Keratinocyte (primary cell): ENCODE results near the gene TAOK3. TPM values are rescaled to one million over a fixed set of nuclear protein-coding genes. Genes with fewer than 3 reads are reported as not detected.

Experiments
- DNase-seq: peaks from one replicate; pipeline ENCODE4 v3.0.0-alpha.2; 2011; ENCODE audit warnings: low read depth, missing footprints, low spot score
- FAIRE-seq: peaks from 2 replicates; lab custom pipeline; 2011; peaks lifted over from hg19 to GRCh38; lab: Jason Lieb, UNC
- H2AFZ ChIP-seq: 2 replicates; pipeline ENCODE4 v1.6.0; 2012; ENCODE audit warnings: low read length, control low read depth, inconsistent platforms; ENCODE audit not compliant: control insufficient read depth
- H3K27ac ChIP-seq: 2 replicates; pipeline ENCODE4 v1.5.1; 2011; ENCODE audit warnings: low read length; ENCODE audit not compliant: control insufficient read depth, insufficient read depth
- H3K27me3 ChIP-seq: 3 replicates; pipeline ENCODE4 v1.6.0; 2011; ENCODE audit warnings: low read length; ENCODE audit not compliant: control insufficient read depth, insufficient read depth; ENCODE audit errors: extremely low read depth
- H3K36me3 ChIP-seq, 2 experiments: 2 replicates in 1 of 2; 3 replicates in 1 of 2; pipeline ENCODE4 v1.5.1; 2011; ENCODE audit warnings: low read length in 2 of 2, mild to moderate bottlenecking in 1 of 2; ENCODE audit not compliant: control insufficient read depth in 2 of 2, insufficient read depth in 2 of 2; ENCODE audit errors: extremely low read depth in 1 of 2
- H3K4me1 ChIP-seq: 3 replicates; pipeline ENCODE4 v1.5.1; 2011; ENCODE audit warnings: low read length; ENCODE audit not compliant: control insufficient read depth, insufficient read depth; ENCODE audit errors: extremely low read depth
- H3K4me2 ChIP-seq: 3 replicates; pipeline ENCODE4 v1.6.0; 2011; ENCODE audit warnings: low read depth, low read length; ENCODE audit not compliant: control insufficient read depth, insufficient read depth; ENCODE audit errors: extremely low read depth
- H3K4me3 ChIP-seq, 3 experiments: fragments of 200-600 bp in 1 of 3; sonication (generic) in 1 of 3; 2 replicates in 2 of 3; 3 replicates in 1 of 3; pipeline ENCODE4 v1.5.1; 2011 to 2016; ENCODE audit warnings: low read length in 3 of 3, mild to moderate bottlenecking in 3 of 3, control low read depth in 2 of 3, inconsistent platforms in 1 of 3, low read depth in 1 of 3, mixed read lengths in 1 of 3, mixed run types in 1 of 3, moderate library complexity in 1 of 3; ENCODE audit not compliant: control insufficient read depth in 2 of 3, insufficient read depth in 2 of 3; ENCODE audit errors: extremely low read depth in 1 of 3
- H3K79me2 ChIP-seq: 2 replicates; pipeline ENCODE4 v1.6.0; 2012; ENCODE audit warnings: low read length; ENCODE audit not compliant: control insufficient read depth, insufficient read depth
- H3K9ac ChIP-seq: 3 replicates; pipeline ENCODE4 v1.6.0; 2011; ENCODE audit warnings: low read length; ENCODE audit not compliant: control insufficient read depth, insufficient read depth; ENCODE audit errors: extremely low read depth
- H3K9me1 ChIP-seq: 3 replicates; pipeline ENCODE4 v1.6.0; 2011; ENCODE audit warnings: low read length; ENCODE audit not compliant: control insufficient read depth, insufficient read depth; ENCODE audit errors: extremely low read depth
- H3K9me3 ChIP-seq: 2 replicates; pipeline ENCODE4 v1.5.1; 2012; ENCODE audit warnings: low read depth, low read length; ENCODE audit not compliant: control insufficient read depth
- H4K20me1 ChIP-seq: 3 replicates; pipeline ENCODE4 v1.6.0; 2011; ENCODE audit warnings: low read length; ENCODE audit not compliant: control insufficient read depth, insufficient read depth; ENCODE audit errors: extremely low read depth
- EZH2 ChIP-seq: IDR thresholded peaks from one replicate; pipeline ENCODE4 v1.6.1; 2012; ENCODE audit warnings: inconsistent platforms, mild to moderate bottlenecking, low read length, moderate library complexity
- dilution Hi-C: fragments of 300-500 bp; cut with MboI; formaldehyde crosslinking; loops from one replicate; pipeline ENCODE4 v1.7.0; 2020; ENCODE audit warnings: low sequenced_read_pairs; ENCODE audit not compliant: extremely low pct_ligation_motif_present
- polyA plus RNA-seq, 5 experiments: library from polyadenylated mRNA; depleted of rRNA in 3 of 5; stranded (reverse) in 3 of 5; stranded (forward) in 1 of 5; unstranded in 1 of 5; fragments of >200 nt; gene quantifications; 1 replicate in 1 of 5; 2 replicates in 3 of 5; 3 replicates in 1 of 5; pipeline versions ENCODE4 v1.2.1 to v1.2.3, GENCODE V29; 2011 to 2012; ENCODE audit warnings: missing spikeins in 2 of 5, low read depth in 1 of 5, low replicate concordance in 1 of 5
- TF ChIP-seq, protein P1 (sequence below), 3 experiments: IDR thresholded peaks in 1 of 3; conservative IDR thresholded peaks in 1 of 3; optimal IDR thresholded peaks in 1 of 3; 2 replicates in 2 of 3; 3 replicates in 1 of 3; pipeline versions ENCODE3 to v1.5.1; 2011; ENCODE audit warnings: low read length in 3 of 3, mild to moderate bottlenecking in 3 of 3, moderate library complexity in 2 of 3, control low read depth in 1 of 3, inconsistent platforms in 1 of 3; ENCODE audit not compliant: insufficient read depth in 2 of 3; ENCODE audit errors: extremely low read depth in 1 of 3

The TAOK3 gene
- polyA plus RNA-seq, 1 donor (not counting 4 experiments of a cell fraction or from before 2014, with no cell fraction given) = 35.0 TPM

- Histone ChIP-seq H3K27ac (no peak overlapping the region), H3K4me1 (no peaks in the 10 kb centered on the region), H3K9me1 (no peaks in the 10 kb centered on the region), H4K20me1 (no peaks in the 10 kb centered on the region), H3K4me2 (no peak overlapping the region), H3K9me3 (no peaks in the 10 kb centered on the region), H2AFZ (no peak overlapping the region), H3K9ac (no peak overlapping the region), H3K4me3 (no peak overlapping the region), H3K27me3 (no peaks in the 10 kb centered on the region), H3K36me3 (peaks cover 18 to 33% of the 10 kb centered on the region in 2 experiments), H3K79me2 (no peaks in the 10 kb centered on the region)
- dilution Hi-C loops = no loop called here
- FAIRE-seq (no peak), DNase-seq (no peak)
- TF ChIP-seq EZH2 = no peak
- TF ChIP-seq, protein P1, sequence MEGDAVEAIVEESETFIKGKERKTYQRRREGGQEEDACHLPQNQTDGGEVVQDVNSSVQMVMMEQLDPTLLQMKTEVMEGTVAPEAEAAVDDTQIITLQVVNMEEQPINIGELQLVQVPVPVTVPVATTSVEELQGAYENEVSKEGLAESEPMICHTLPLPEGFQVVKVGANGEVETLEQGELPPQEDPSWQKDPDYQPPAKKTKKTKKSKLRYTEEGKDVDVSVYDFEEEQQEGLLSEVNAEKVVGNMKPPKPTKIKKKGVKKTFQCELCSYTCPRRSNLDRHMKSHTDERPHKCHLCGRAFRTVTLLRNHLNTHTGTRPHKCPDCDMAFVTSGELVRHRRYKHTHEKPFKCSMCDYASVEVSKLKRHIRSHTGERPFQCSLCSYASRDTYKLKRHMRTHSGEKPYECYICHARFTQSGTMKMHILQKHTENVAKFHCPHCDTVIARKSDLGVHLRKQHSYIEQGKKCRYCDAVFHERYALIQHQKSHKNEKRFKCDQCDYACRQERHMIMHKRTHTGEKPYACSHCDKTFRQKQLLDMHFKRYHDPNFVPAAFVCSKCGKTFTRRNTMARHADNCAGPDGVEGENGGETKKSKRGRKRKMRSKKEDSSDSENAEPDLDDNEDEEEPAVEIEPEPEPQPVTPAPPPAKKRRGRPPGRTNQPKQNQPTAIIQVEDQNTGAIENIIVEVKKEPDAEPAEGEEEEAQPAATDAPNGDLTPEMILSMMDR (optimal IDR thresholded peaks at IDR 0.05 in 1 of 3, IDR thresholded peaks at IDR 0.05 in 1 of 3, conservative IDR thresholded peaks at IDR 0.05 in 1 of 3; ENCODE audit: extremely low read depth in 1 of 3, insufficient read depth in 2 of 3, low read length in 3 of 3) = no peak
Measured at GRCh38 chr12:118391836-118392235, 19.1 kb upstream of the TAOK3 start.

DNA sequence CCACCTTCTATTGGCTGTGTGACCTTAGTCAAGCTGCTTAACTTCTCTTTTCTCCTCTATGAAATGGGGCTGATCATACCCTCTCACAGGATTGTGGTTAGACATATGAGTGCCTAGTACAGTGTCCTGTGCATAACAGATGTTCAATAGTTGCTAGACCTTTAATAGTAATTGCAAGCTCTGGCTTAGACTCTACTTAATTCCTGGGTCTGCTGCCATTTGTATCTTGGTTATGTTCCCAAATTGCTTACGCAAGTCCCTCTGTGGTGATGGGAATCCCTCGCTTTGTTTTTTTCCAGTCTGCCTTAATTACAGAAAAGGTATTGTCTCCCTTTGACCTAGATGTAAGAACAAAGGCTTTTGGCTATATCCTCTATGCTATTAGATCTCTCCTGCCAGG is 18.7 kb upstream of the TAOK3 start:
- no peak overlapping the region for H2AFZ ChIP-seq
- no peak for TF ChIP-seq EZH2
- TF ChIP-seq, protein P1 (optimal IDR thresholded peaks at IDR 0.05 in 1 of 3, IDR thresholded peaks at IDR 0.05 in 1 of 3, conservative IDR thresholded peaks at IDR 0.05 in 1 of 3; ENCODE audit: extremely low read depth in 1 of 3, insufficient read depth in 2 of 3, low read length in 3 of 3) = no peak
- no peak overlapping the region for H3K4me3 ChIP-seq
- no peak for FAIRE-seq
- no peaks in the 10 kb centered on the region for H3K9me1 ChIP-seq
- H3K27me3 ChIP-seq = no peaks in the 10 kb centered on the region
- no peaks in the 10 kb centered on the region for H3K79me2 ChIP-seq
- no peaks in the 10 kb centered on the region for H3K9me3 ChIP-seq
- H3K36me3 ChIP-seq = peaks cover 22 to 29% of the 10 kb centered on the region in 2 experiments
- no peak overlapping the region for H3K27ac ChIP-seq
- no peaks in the 10 kb centered on the region for H4K20me1 ChIP-seq
- no peaks in the 10 kb centered on the region for H3K4me1 ChIP-seq
- dilution Hi-C loops = no loop called here
- no peak overlapping the region for H3K9ac ChIP-seq
- H3K4me2 ChIP-seq = no peak overlapping the region
- no peak for DNase-seq
